Endodermal cell (in vitro differentiated cells): Measurements from ENCODE around the gene C1orf167. TPM values are rescaled to one million over a fixed set of nuclear protein-coding genes. Genes with fewer than 3 reads are reported as not detected.
A peak's percentile ranks its signal among the peaks of the same experiment; 100 is the strongest.

Experiments used
- DNase-seq: peaks from one replicate; pipeline ENCODE4 v3.0.0-alpha.2; 2017
- H3K27ac ChIP-seq: 2 replicates; pipeline ENCODE4 v1.5.1; 2013; ENCODE audit warnings: mild to moderate bottlenecking, low read depth, low read length, moderate library complexity
- H3K27me3 ChIP-seq: 2 replicates; pipeline ENCODE4 v1.6.1; 2013; ENCODE audit warnings: mild to moderate bottlenecking, low read length, moderate library complexity; ENCODE audit not compliant: insufficient read depth, control insufficient read depth, poor library complexity, severe bottlenecking
- H3K36me3 ChIP-seq: 2 replicates; pipeline ENCODE4 v1.7.0; 2013; ENCODE audit warnings: mild to moderate bottlenecking, low read length, moderate library complexity; ENCODE audit not compliant: control insufficient read depth, insufficient read depth
- H3K4me1 ChIP-seq: one replicate; pipeline ENCODE4 v1.7.0; 2013; ENCODE audit warnings: low read length; ENCODE audit not compliant: control insufficient read depth, insufficient read depth
- H3K4me3 ChIP-seq: 2 replicates; pipeline ENCODE4 v1.5.1; 2013; ENCODE audit warnings: mild to moderate bottlenecking, low read length, moderate library complexity
- H3K9ac ChIP-seq: 2 replicates; pipeline ENCODE4 v1.6.1; 2013; ENCODE audit warnings: mild to moderate bottlenecking, low read length, moderate library complexity; ENCODE audit not compliant: poor library complexity, severe bottlenecking; ENCODE audit errors: extremely low read depth
- H3K9me3 ChIP-seq: 2 replicates; pipeline ENCODE4 v1.6.1; 2013; ENCODE audit warnings: mild to moderate bottlenecking, low read length, moderate library complexity; ENCODE audit not compliant: control insufficient read depth
- H3K27ac Mint-ChIP-seq: 2 replicates; pipeline ENCODE4 v1.8.0; 2020; ENCODE audit warnings: mixed read lengths
- H3K27me3 Mint-ChIP-seq: 2 replicates; pipeline ENCODE4 v1.8.0; 2021; ENCODE audit warnings: mild to moderate bottlenecking, mixed read lengths; ENCODE audit not compliant: insufficient read depth
- H3K36me3 Mint-ChIP-seq: 2 replicates; pipeline ENCODE4 v1.8.0; 2020; ENCODE audit warnings: low read depth, mixed read lengths
- H3K4me1 Mint-ChIP-seq: 2 replicates; pipeline ENCODE4 v1.8.0; 2020; ENCODE audit warnings: mixed read lengths
- H3K4me3 Mint-ChIP-seq: 2 replicates; pipeline ENCODE4 v1.8.0; 2020; ENCODE audit warnings: mild to moderate bottlenecking, moderate library complexity, mixed read lengths
- H3K9me3 Mint-ChIP-seq: 2 replicates; pipeline ENCODE4 v1.8.0; 2020; ENCODE audit warnings: mild to moderate bottlenecking, mixed read lengths
- WGBS, 2 experiments: methylation state at CpG; one replicate each; pipeline versions ENCODE4 v1.1.5 to v1.1.7; 2013; ENCODE audit warnings: missing lambda C conversion rate in 2 of 2, mixed read lengths in 1 of 2; ENCODE audit not compliant: insufficient coverage in 1 of 2, insufficient read length in 1 of 2; 5-methylcytosine and 5-hydroxymethylcytosine counted together
- total RNA-seq, 2 donors: library from RNA; stranded (reverse); fragmentation: NEBNext Ultra II Directional in 1 of 2; extraction: Animal tissue kit (Norgen Biotek cat#: 25700) in 1 of 2; gene quantifications; 2 replicates in 1 of 2; 3 replicates in 1 of 2; pipeline ENCODE4 v1.2.1, GENCODE V29; 2021
- TF ChIP-seq, protein P1 (sequence below): fragments of 200-600 bp; sonication (generic); conservative IDR thresholded peaks from 2 replicates; pipeline ENCODE4 v1.5.0; 2021; ENCODE audit warnings: antibody characterized with exemption, mild to moderate bottlenecking

Gene C1orf167
- total RNA-seq, 2 donors from 2014 or later: 0.95 to 1.4 TPM

DNA sequence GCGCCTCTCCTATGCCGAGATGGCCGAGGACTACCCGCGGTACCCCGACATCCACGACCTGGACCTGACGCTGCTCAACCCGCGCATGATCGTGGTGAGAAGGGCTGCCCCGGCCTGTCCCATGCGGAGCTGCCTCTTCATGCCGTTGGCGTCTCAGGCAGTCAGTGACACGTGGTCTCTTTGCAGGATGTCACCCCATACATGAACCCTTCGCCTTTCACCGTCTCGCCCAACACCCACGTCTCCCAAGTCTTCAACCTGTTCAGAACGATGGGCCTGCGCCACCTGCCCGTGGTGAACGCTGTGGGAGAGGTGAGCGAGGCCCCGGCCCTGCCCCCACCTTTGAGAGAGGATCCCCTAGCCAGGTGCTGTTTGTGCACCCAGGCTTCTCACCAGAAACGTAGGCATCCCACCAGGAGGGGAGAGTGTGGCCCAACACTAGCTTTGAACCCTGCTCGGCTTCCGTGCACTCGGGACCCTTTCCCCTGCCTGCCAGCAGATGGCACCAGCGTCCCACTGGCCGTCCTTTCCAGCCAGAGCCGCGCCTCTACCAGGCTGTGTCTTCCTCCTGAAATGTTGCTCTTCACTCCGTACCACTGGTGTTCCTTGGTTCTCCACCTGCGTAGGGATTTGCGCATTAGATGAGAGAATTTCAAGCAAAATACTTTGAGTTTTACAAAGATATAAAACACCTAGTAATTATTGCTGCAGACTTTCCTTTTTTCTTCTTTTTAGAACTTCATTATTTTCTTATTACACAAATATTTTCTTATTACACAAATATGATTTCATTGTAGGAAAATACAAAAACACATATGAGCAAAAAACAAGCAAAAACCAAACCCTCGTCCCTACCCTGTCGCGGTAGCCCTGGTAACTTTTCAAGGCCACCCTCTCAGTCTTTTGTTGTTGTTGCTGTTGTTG lies 76.6 kb downstream of the C1orf167 start:
- no peak overlapping the region for H3K9ac ChIP-seq
- TF ChIP-seq, protein P1, sequence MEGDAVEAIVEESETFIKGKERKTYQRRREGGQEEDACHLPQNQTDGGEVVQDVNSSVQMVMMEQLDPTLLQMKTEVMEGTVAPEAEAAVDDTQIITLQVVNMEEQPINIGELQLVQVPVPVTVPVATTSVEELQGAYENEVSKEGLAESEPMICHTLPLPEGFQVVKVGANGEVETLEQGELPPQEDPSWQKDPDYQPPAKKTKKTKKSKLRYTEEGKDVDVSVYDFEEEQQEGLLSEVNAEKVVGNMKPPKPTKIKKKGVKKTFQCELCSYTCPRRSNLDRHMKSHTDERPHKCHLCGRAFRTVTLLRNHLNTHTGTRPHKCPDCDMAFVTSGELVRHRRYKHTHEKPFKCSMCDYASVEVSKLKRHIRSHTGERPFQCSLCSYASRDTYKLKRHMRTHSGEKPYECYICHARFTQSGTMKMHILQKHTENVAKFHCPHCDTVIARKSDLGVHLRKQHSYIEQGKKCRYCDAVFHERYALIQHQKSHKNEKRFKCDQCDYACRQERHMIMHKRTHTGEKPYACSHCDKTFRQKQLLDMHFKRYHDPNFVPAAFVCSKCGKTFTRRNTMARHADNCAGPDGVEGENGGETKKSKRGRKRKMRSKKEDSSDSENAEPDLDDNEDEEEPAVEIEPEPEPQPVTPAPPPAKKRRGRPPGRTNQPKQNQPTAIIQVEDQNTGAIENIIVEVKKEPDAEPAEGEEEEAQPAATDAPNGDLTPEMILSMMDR: peak; percentile 99
- H3K4me3 Mint-ChIP-seq: no peak overlapping the region
- no peak overlapping the region for H3K27ac ChIP-seq
- H3K36me3 ChIP-seq: peaks cover 74% of the 10 kb centered on the region
- H3K4me1 ChIP-seq: no peaks in the 10 kb centered on the region
- 68 to 74% methylated on average over 25 to 40 of the region's 40 CpGs for WGBS, 2 experiments
- no peaks in the 10 kb centered on the region for H3K27me3 ChIP-seq
- no peaks in the 10 kb centered on the region for H3K27me3 Mint-ChIP-seq
- H3K27ac Mint-ChIP-seq: no peak overlapping the region
- H3K4me1 Mint-ChIP-seq: no peaks in the 10 kb centered on the region
- peak; percentile 94 for DNase-seq
- no peaks in the 10 kb centered on the region for H3K9me3 ChIP-seq
- H3K9me3 Mint-ChIP-seq: no peaks in the 10 kb centered on the region
- no peak overlapping the region for H3K4me3 ChIP-seq
- peaks cover 63% of the 10 kb centered on the region for H3K36me3 Mint-ChIP-seq

Other genes starting within 250 kb of the C1orf167 start
- 10 to 100 TPM; 14.1 to 32.0 TPM for gene FBXO2, start 107.8 kb upstream of the C1orf167 start, total RNA-seq
- 10 to 100 TPM; 29.1 to 39.1 TPM for gene FBXO44, start 107.3 kb upstream of the C1orf167 start, total RNA-seq
- 1 to 10 TPM; 2.7 to 4.1 TPM for gene FBXO6, start 98.0 kb upstream of the C1orf167 start, total RNA-seq
- 100 to 1,000 TPM; 128 to 132 TPM for gene MAD2L2, start 81.0 kb upstream of the C1orf167 start, total RNA-seq
- 1 to 10 TPM; 5.4 to 6.0 TPM for gene DRAXIN, start 70.5 kb upstream of the C1orf167 start, total RNA-seq
- gene AGTRAP, start 26.1 kb upstream of the C1orf167 start, total RNA-seq: 10 to 100 TPM; 71.3 to 81.2 TPM
- 10 to 100 TPM; 22.3 to 30.0 TPM for gene MTHFR, start 43.8 kb downstream of the C1orf167 start, total RNA-seq
- gene CLCN6, start 44.0 kb downstream of the C1orf167 start, total RNA-seq: 10 to 100 TPM; 29.6 to 31.5 TPM
- not detected for gene NPPA, start 85.6 kb downstream of the C1orf167 start, total RNA-seq
- 10 to 100 TPM; 45.8 to 51.9 TPM for gene NPPB, start 96.8 kb downstream of the C1orf167 start, total RNA-seq
- gene KIAA2013, start 164.2 kb downstream of the C1orf167 start, total RNA-seq: 10 to 100 TPM; 36.2 to 36.7 TPM
- 10 to 100 TPM; 71.5 to 81.8 TPM for gene PLOD1, start 172.5 kb downstream of the C1orf167 start, total RNA-seq
- 10 to 100 TPM; 41.7 to 56.3 TPM for gene MFN2, start 218.3 kb downstream of the C1orf167 start, total RNA-seq